Activated CD4-positive, alpha-beta T cell treated with anti-CD3 and anti-CD28 coated beads for 48 hours (primary cell): ENCODE data around the gene RPGRIP1L.

Experiments
- DNase-seq: peaks from one replicate; pipeline ENCODE4 v3.0.0-alpha.2; 2020

RPGRIP1L gene

GRCh38 chr16:53643474-53643873 is 60.2 kb downstream of the RPGRIP1L start:
- DNase-seq: no peak

- DNase-seq: no peak
These were observed 61.6 kb downstream of the RPGRIP1L start for GRCh38 chr16:53642094-53642493.

GRCh38 chr16:53636978-53637377 is 66.7 kb downstream of the RPGRIP1L start:
- no peak for DNase-seq

GRCh38 chr16:53632526-53632925 is 71.1 kb downstream of the RPGRIP1L start:
- no peak for DNase-seq

GRCh38 chr16:53631236-53632025 is 72.2 kb downstream of the RPGRIP1L start:
- no peak for DNase-seq

- no peak for DNase-seq
These were observed 73.9 kb downstream of the RPGRIP1L start for GRCh38 chr16:53629607-53630312.

- DNase-seq: no peak
These were observed 74.5 kb downstream of the RPGRIP1L start for GRCh38 chr16:53629151-53629550.

GRCh38 chr16:53626811-53627210 is 76.8 kb downstream of the RPGRIP1L start:
- DNase-seq: no peak

- no peak for DNase-seq
These were observed 77.5 kb downstream of the RPGRIP1L start for GRCh38 chr16:53626161-53626560.

GRCh38 chr16:53625221-53625620 is 78.4 kb downstream of the RPGRIP1L start:
- no peak for DNase-seq

- DNase-seq: no peak
These were observed 81.3 kb downstream of the RPGRIP1L start for GRCh38 chr16:53622315-53622714.

GRCh38 chr16:53620476-53620875 is 83.2 kb downstream of the RPGRIP1L start:
- no peak for DNase-seq

- no peak for DNase-seq
These were observed 84.4 kb downstream of the RPGRIP1L start for GRCh38 chr16:53619235-53619634.

- DNase-seq: no peak
These were observed 89.3 kb downstream of the RPGRIP1L start for GRCh38 chr16:53614346-53614745.

- no peak for DNase-seq
These were observed 91.7 kb downstream of the RPGRIP1L start for GRCh38 chr16:53612003-53612402.

- no peak for DNase-seq
These were observed 92.4 kb downstream of the RPGRIP1L start for GRCh38 chr16:53611179-53611696.

- DNase-seq: no peak
These were observed 94.1 kb downstream of the RPGRIP1L start for GRCh38 chr16:53609536-53609935.

GRCh38 chr16:53608094-53608493 is 95.6 kb downstream of the RPGRIP1L start:
- DNase-seq: no peak

- no peak for DNase-seq
These were observed 97.7 kb downstream of the RPGRIP1L start for GRCh38 chr16:53605831-53606400.

- DNase-seq: no peak
These were observed 98.3 kb downstream of the RPGRIP1L start for GRCh38 chr16:53605356-53605755.

GRCh38 chr16:53601961-53602360 is 101.7 kb downstream of the RPGRIP1L start:
- DNase-seq: no peak

- no peak for DNase-seq
These were observed 103.0 kb downstream of the RPGRIP1L start for GRCh38 chr16:53600616-53601015.

GRCh38 chr16:53600126-53600525 is 103.5 kb downstream of the RPGRIP1L start:
- DNase-seq: no peak

- DNase-seq: no peak
These were observed 104.1 kb downstream of the RPGRIP1L start for GRCh38 chr16:53599548-53599947.
